ENCODE data around the gene ZNF398. TPM values are rescaled to one million over a fixed set of nuclear protein-coding genes. Genes with fewer than 3 reads are reported as not detected.

ZNF398 gene
- total RNA-seq, 3 donors from 2014 or later = 9.9 to 17.2 (median 10.9) TPM

- H3K4me3 ChIP-seq = no peak overlapping the region
- no peak for ATAC-seq
- intact Hi-C loops (cut with DNase I, micrococcal nuclease) = no loop called here
- no peaks in the 10 kb centered on the region for H3K36me3 ChIP-seq (ENCODE audit: low read depth)
- peaks cover 2% of the 10 kb centered on the region for H3K4me1 ChIP-seq (ENCODE audit: low read depth)
- TF ChIP-seq CTCF (IDR thresholded peaks at IDR 0.05) = no peak
- DNase-seq = no peak
- no peaks in the 10 kb centered on the region for H3K9me3 ChIP-seq
Measured at GRCh38 chr7:149154056-149154455, 6.8 kb downstream of the ZNF398 start.

- no peaks in the 10 kb centered on the region for H3K36me3 ChIP-seq (ENCODE audit: low read depth)
- no peak for TF ChIP-seq CTCF (IDR thresholded peaks at IDR 0.05)
- ATAC-seq = no peak
Measured at GRCh38 chr7:149156898-149157297, 9.6 kb downstream of the ZNF398 start.

GRCh38 chr7:149161241-149161848 is 14.1 kb downstream of the ZNF398 start:
- DNase-seq = no peak
- intact Hi-C loops (cut with DNase I, micrococcal nuclease) = no loop called here
- H3K4me3 ChIP-seq = no peak overlapping the region
- ATAC-seq = no peak
- H3K9me3 ChIP-seq = no peaks in the 10 kb centered on the region
- no peak for TF ChIP-seq CTCF (IDR thresholded peaks at IDR 0.05)
- H3K36me3 ChIP-seq (ENCODE audit: low read depth) = no peaks in the 10 kb centered on the region
- H3K4me1 ChIP-seq (ENCODE audit: low read depth) = no peaks in the 10 kb centered on the region

More at GRCh38 chr7:149156898-149157297, 9.6 kb downstream of the ZNF398 start:
- Histone ChIP-seq H3K9me3 (no peaks in the 10 kb centered on the region), H3K4me3 (no peak overlapping the region), H3K4me1 (ENCODE audit: low read depth) (no peaks in the 10 kb centered on the region)
- intact Hi-C loops (cut with DNase I, micrococcal nuclease) = no loop called here
- DNase-seq = no peak

- TF ChIP-seq CTCF (IDR thresholded peaks at IDR 0.05) = no peak
- Histone ChIP-seq H3K9me3 (no peaks in the 10 kb centered on the region), H3K36me3 (ENCODE audit: low read depth) (peaks cover 12% of the 10 kb centered on the region), H3K4me3 (no peak overlapping the region), H3K4me1 (ENCODE audit: low read depth) (no peaks in the 10 kb centered on the region)
- intact Hi-C loops (cut with DNase I, micrococcal nuclease) = no loop called here
- DNase-seq (no peak), ATAC-seq (no peak)
Measured at GRCh38 chr7:149166142-149166541, 18.9 kb downstream of the ZNF398 start.

- Histone ChIP-seq H3K4me3 (no peak overlapping the region), H3K36me3 (ENCODE audit: low read depth) (peaks cover 12% of the 10 kb centered on the region), H3K4me1 (ENCODE audit: low read depth) (no peaks in the 10 kb centered on the region), H3K9me3 (no peaks in the 10 kb centered on the region)
- DNase-seq (no peak), ATAC-seq (no peak)
- TF ChIP-seq CTCF (IDR thresholded peaks at IDR 0.05) = no peak
- intact Hi-C loops (cut with DNase I, micrococcal nuclease) = no loop called here
Measured at GRCh38 chr7:149166630-149167352, 19.5 kb downstream of the ZNF398 start.

Data from mucosa of descending colon (tissue), 3 donors.